ENCODE data around the gene TRIM45. TPM values are rescaled to one million over a fixed set of nuclear protein-coding genes. Genes with fewer than 3 reads are reported as not detected.

TRIM45 gene
- total RNA-seq, 3 donors from 2014 or later: 1.1 to 8.2 (median 6.6) TPM

DNA sequence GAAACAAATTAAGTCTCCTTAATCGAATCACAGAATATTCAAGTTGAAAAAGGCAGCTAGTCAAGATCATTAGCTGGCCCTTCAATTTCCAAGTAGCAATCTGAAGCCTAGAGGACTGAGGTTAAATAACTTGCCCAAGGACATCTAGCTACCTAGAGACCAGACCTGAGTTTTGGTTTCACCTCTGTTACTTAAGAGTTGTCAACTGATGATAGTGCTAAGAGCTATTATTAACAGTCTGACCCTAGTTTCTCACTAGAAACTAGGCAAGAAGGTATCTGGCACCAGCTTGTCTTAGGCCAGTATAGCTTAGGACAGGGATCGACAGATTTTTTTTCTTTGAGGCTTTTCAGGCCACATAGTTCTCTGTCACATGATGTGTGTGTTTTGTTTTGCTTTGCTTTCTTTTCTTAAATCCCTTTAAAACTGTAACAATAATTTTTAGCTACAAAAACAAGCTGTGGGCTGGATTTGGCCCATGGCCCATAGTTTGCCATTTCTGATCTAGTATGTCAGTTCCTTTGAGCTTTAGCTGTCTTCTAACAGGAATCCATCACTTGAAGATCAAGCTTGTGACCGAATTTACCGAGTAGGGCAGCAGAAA lies 23.2 kb downstream of the TRIM45 start:
- no peaks in the 10 kb centered on the region for H3K4me1 ChIP-seq
- intact Hi-C loops (cut with DNase I; ENCODE audit: low total_unique reads): no loop called here

DNA sequence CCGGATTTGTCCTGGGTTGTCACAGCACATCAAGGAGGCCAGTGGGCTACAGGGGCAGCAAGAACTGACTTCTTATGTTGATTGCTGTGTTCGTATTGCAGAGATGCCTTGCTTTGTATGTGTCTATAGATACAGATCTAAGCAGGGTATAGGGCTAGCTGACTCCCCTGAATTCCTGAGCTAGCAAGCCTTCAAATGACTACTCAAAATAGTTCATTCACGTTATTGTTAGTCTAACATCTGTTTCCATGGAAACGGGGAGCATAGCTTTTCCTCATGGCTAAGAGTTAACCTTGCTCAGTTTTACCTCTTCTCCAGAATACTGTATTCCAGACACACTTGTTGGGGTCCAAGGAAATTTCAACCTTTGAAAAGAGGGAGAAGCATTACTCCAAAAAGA lies 24.1 kb downstream of the TRIM45 start:
- Histone ChIP-seq H3K9me3 (no peaks in the 10 kb centered on the region), H3K27me3 (no peaks in the 10 kb centered on the region), H3K27ac (no peak overlapping the region), H3K4me1 (no peaks in the 10 kb centered on the region), H3K4me3 (no peak overlapping the region), H3K36me3 (no peaks in the 10 kb centered on the region)
- TF ChIP-seq POLR2A (IDR thresholded peaks at IDR 0.05): no peak
- no peak for TF ChIP-seq POLR2AphosphoS5 (IDR thresholded peaks at IDR 0.05)
- intact Hi-C loops (cut with DNase I; ENCODE audit: low total_unique reads): no loop called here
- DNase-seq (ENCODE audit: low spot score in 2 of 2): no peak

More for the DNA sequence above, 23.2 kb downstream of the TRIM45 start:
- TF ChIP-seq, protein P1, sequence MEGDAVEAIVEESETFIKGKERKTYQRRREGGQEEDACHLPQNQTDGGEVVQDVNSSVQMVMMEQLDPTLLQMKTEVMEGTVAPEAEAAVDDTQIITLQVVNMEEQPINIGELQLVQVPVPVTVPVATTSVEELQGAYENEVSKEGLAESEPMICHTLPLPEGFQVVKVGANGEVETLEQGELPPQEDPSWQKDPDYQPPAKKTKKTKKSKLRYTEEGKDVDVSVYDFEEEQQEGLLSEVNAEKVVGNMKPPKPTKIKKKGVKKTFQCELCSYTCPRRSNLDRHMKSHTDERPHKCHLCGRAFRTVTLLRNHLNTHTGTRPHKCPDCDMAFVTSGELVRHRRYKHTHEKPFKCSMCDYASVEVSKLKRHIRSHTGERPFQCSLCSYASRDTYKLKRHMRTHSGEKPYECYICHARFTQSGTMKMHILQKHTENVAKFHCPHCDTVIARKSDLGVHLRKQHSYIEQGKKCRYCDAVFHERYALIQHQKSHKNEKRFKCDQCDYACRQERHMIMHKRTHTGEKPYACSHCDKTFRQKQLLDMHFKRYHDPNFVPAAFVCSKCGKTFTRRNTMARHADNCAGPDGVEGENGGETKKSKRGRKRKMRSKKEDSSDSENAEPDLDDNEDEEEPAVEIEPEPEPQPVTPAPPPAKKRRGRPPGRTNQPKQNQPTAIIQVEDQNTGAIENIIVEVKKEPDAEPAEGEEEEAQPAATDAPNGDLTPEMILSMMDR (IDR thresholded peaks at IDR 0.05): no peak
- TF ChIP-seq POLR2A (IDR thresholded peaks at IDR 0.05) (no peak), POLR2AphosphoS5 (IDR thresholded peaks at IDR 0.05) (no peak)
- DNase-seq (ENCODE audit: low spot score in 2 of 2): no peak
- Histone ChIP-seq H3K27ac (no peak overlapping the region), H3K9me3 (no peaks in the 10 kb centered on the region), H3K27me3 (no peaks in the 10 kb centered on the region), H3K36me3 (no peaks in the 10 kb centered on the region), H3K4me3 (no peak overlapping the region)

DNA sequence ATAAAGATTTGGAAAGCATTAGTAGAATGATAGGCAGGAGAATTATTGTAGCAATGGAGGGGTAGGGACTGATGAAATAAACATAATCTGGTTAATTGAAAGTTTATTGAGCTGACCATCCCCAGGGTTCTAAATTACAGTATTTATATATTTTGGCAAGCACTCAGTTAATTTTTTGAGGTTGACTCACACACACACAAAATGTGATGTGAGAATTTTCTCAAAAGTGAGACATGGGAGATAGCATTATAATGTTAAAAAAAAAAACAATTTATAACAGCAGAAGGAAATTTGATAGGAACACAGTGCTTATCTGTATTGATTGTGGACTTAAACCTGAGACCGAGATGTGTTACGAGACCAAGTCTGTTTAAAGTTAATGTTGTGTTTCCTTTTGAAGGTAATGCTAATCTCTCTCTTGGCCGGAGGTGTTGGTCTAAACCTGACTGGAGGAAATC lies 24.6 kb downstream of the TRIM45 start:
- no peaks in the 10 kb centered on the region for H3K27me3 ChIP-seq
- no peak for DNase-seq (ENCODE audit: low spot score in 2 of 2)
- intact Hi-C loops (cut with DNase I; ENCODE audit: low total_unique reads): no loop called here
- TF ChIP-seq POLR2A (IDR thresholded peaks at IDR 0.05): no peak
- TF ChIP-seq, protein P1 (IDR thresholded peaks at IDR 0.05): no peak
- no peak for TF ChIP-seq POLR2AphosphoS5 (IDR thresholded peaks at IDR 0.05)
- H3K9me3 ChIP-seq: no peaks in the 10 kb centered on the region
- no peaks in the 10 kb centered on the region for H3K4me1 ChIP-seq
- H3K27ac ChIP-seq: no peak overlapping the region
- no peak overlapping the region for H3K4me3 ChIP-seq
- H3K36me3 ChIP-seq: no peaks in the 10 kb centered on the region

DNA sequence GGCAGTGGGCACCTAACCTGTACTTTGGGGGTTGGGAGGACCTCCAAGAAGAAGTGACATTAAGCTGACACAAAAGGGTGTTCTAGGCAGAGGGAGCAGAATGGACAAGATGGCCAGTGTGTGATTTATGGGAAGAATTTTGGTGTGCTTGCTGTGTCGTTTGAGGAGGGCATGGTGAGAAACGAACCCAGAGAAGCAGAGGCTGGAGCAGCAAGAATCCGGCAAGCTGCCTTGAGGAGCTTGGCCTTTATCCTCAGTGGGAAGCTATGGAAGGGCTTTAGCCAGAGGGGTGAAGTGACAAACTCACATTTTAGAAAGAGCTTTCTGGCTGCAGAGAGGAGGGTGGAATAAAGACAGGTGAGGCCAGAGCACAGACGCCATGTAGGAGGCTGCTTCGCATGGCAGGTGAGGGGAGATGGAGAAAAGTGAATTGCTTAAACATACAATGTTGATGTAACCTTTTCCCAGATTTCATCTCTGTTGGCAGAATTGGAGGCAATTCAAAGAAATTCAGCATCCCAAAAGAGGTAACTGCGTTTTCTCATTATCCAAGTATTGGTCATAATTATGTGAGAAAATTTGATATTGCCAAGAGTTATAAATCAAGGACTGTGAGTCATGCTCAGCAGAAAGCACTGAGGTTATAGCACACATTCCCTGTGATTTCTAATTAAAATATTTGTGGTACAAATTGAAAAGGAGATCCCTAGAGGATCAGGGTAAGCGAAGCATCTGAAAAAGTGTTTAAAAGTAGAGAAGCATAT lies 26.5 kb downstream of the TRIM45 start:
- no peak for DNase-seq (ENCODE audit: low spot score in 2 of 2)
- Histone ChIP-seq H3K27ac (no peak overlapping the region), H3K9me3 (no peaks in the 10 kb centered on the region), H3K4me3 (no peak overlapping the region), H3K4me1 (no peaks in the 10 kb centered on the region), H3K27me3 (no peaks in the 10 kb centered on the region), H3K36me3 (no peaks in the 10 kb centered on the region)
- intact Hi-C loops (cut with DNase I; ENCODE audit: low total_unique reads): no loop called here
- no peak for TF ChIP-seq POLR2A (IDR thresholded peaks at IDR 0.05)
- no peak for TF ChIP-seq POLR2AphosphoS5 (IDR thresholded peaks at IDR 0.05)
- TF ChIP-seq, protein P1 (IDR thresholded peaks at IDR 0.05): no peak

DNA sequence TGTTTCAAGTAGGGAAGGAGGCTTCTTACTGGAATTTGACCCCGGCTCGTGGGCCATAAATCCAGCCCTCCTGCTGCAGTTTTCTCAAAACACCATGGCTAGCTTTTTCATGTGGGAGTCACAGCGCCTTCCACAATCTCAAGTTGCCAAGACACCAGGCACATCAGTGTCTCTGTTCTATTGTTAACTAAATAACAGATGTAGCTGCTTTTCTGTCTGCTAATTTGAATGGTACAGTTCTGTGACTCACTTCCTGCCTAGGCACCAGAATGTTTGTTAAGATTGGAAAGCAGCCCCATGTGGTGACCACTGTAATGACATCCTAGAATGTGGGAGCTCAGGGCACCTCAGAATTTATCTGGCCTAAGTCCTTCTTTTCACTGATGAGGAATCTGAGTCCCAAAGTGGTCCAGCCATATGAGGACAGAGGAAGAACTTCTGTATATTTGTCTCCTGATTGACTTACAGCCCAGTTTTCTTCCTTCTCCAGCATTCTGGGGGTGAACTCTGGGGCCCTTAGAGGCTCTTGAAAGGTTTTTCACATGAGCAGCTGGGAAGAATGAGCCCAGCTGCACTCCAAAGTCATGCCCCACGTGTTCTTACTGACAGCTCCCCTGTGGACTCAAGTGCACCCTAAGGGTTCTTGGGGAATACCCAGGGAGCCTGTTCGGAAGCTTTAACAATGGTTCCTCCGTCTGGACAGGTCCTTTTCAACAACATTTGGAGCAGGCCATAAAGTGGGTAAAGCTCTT lies 27.5 kb downstream of the TRIM45 start:
- no peaks in the 10 kb centered on the region for H3K9me3 ChIP-seq
- no peak for DNase-seq (ENCODE audit: low spot score in 2 of 2)
- H3K27me3 ChIP-seq: no peaks in the 10 kb centered on the region
- H3K36me3 ChIP-seq: no peaks in the 10 kb centered on the region
- TF ChIP-seq POLR2AphosphoS5 (IDR thresholded peaks at IDR 0.05): no peak
- TF ChIP-seq, protein P1 (IDR thresholded peaks at IDR 0.05): no peak
- TF ChIP-seq POLR2A (IDR thresholded peaks at IDR 0.05): no peak
- H3K4me3 ChIP-seq: no peak overlapping the region
- intact Hi-C loops (cut with DNase I; ENCODE audit: low total_unique reads): no loop called here
- H3K27ac ChIP-seq: no peak overlapping the region
- H3K4me1 ChIP-seq: no peaks in the 10 kb centered on the region

All from breast epithelium (tissue), 4 donors.